ENCODE measurements around the gene TMEM42.
A peak's percentile ranks its signal among the peaks of the same experiment; 100 is the strongest.

TMEM42 gene

GRCh38 chr3:44913868-44914468, 52.3 kb downstream of the TMEM42 start:
- no CpG with 5 or more reads among the region's 4 CpGs for WGBS (ENCODE audit: extremely low coverage, insufficient coverage, low lambda C conversion rate)

GRCh38 chr3:44914936-44915335, 53.2 kb downstream of the TMEM42 start:
- H3K4me2 ChIP-seq (ENCODE audit: low read length): no peak overlapping the region
- WGBS (ENCODE audit: extremely low coverage, insufficient coverage, low lambda C conversion rate): no CpG with 5 or more reads among the region's 4 CpGs
- no peaks in the 10 kb centered on the region for H3K27me3 ChIP-seq (ENCODE audit: insufficient read depth, low read length, poor library complexity)

More at GRCh38 chr3:44913868-44914468, 52.3 kb downstream of the TMEM42 start:
- Histone ChIP-seq H2AK5ac (ENCODE audit: low read length) (no peak overlapping the region), H2BK120ac (ENCODE audit: low read depth, low read length) (no peak overlapping the region), H3K79me1 (ENCODE audit: low read length) (no peaks in the 10 kb centered on the region), H3K23ac (ENCODE audit: low read length) (no peak overlapping the region), H3K4me3 (ENCODE audit: low read length) (no peak overlapping the region), H4K5ac (ENCODE audit: low read length) (no peak overlapping the region), H3K18ac (ENCODE audit: low read length) (no peak overlapping the region), H3K9ac (ENCODE audit: low read length) (no peak overlapping the region), H3K27me3 (ENCODE audit: insufficient read depth, low read length, poor library complexity) (no peaks in the 10 kb centered on the region), H4K8ac (ENCODE audit: low read depth, low read length) (no peak overlapping the region), H3K79me2 (ENCODE audit: control insufficient read depth, insufficient read depth, low read length) (no peaks in the 10 kb centered on the region), H2BK5ac (ENCODE audit: low read length) (no peak overlapping the region), H3K27ac (ENCODE audit: low read depth, low read length) (no peak overlapping the region), H3K4me2 (ENCODE audit: low read length) (no peak overlapping the region), H3K4ac (ENCODE audit: low read depth, low read length) (no peak overlapping the region), H3K36me3 (ENCODE audit: control insufficient read depth, insufficient read depth, low read length) (no peaks in the 10 kb centered on the region), H3K4me1 (ENCODE audit: control insufficient read depth, low read depth, low read length) (no peaks in the 10 kb centered on the region), H2BK15ac (replicated peaks; ENCODE audit: low read depth) (no peak overlapping the region), H3K56ac (ENCODE audit: low read length) (peak overlapping the region; percentile 39)
- DNase-seq: peak; percentile 91

More at GRCh38 chr3:44914936-44915335, 53.2 kb downstream of the TMEM42 start:
- Histone ChIP-seq H3K4ac (ENCODE audit: low read depth, low read length) (no peak overlapping the region), H3K79me2 (ENCODE audit: control insufficient read depth, insufficient read depth, low read length) (no peaks in the 10 kb centered on the region), H3K4me1 (ENCODE audit: control insufficient read depth, low read depth, low read length) (no peaks in the 10 kb centered on the region), H2BK5ac (ENCODE audit: low read length) (no peak overlapping the region), H2BK15ac (replicated peaks; ENCODE audit: low read depth) (no peak overlapping the region), H3K18ac (ENCODE audit: low read length) (no peak overlapping the region), H3K23ac (ENCODE audit: low read length) (no peak overlapping the region), H4K8ac (ENCODE audit: low read depth, low read length) (no peak overlapping the region), H4K5ac (ENCODE audit: low read length) (no peak overlapping the region), H3K27ac (ENCODE audit: low read depth, low read length) (no peak overlapping the region), H3K56ac (ENCODE audit: low read length) (no peak overlapping the region), H3K4me3 (ENCODE audit: low read length) (no peak overlapping the region), H3K79me1 (ENCODE audit: low read length) (no peaks in the 10 kb centered on the region), H3K36me3 (ENCODE audit: control insufficient read depth, insufficient read depth, low read length) (no peaks in the 10 kb centered on the region), H3K9ac (ENCODE audit: low read length) (no peak overlapping the region), H2AK5ac (ENCODE audit: low read length) (no peak overlapping the region), H2BK120ac (ENCODE audit: low read depth, low read length) (no peak overlapping the region)
- peak; percentile 58 for DNase-seq
